ENCODE results near the gene WWP2.
"Not testable (repeated sequence)": the region's sequence is repeated elsewhere in the genome, so short reads cannot be mapped to it uniquely, and the experiment has no call there.

The WWP2 gene

DNA sequence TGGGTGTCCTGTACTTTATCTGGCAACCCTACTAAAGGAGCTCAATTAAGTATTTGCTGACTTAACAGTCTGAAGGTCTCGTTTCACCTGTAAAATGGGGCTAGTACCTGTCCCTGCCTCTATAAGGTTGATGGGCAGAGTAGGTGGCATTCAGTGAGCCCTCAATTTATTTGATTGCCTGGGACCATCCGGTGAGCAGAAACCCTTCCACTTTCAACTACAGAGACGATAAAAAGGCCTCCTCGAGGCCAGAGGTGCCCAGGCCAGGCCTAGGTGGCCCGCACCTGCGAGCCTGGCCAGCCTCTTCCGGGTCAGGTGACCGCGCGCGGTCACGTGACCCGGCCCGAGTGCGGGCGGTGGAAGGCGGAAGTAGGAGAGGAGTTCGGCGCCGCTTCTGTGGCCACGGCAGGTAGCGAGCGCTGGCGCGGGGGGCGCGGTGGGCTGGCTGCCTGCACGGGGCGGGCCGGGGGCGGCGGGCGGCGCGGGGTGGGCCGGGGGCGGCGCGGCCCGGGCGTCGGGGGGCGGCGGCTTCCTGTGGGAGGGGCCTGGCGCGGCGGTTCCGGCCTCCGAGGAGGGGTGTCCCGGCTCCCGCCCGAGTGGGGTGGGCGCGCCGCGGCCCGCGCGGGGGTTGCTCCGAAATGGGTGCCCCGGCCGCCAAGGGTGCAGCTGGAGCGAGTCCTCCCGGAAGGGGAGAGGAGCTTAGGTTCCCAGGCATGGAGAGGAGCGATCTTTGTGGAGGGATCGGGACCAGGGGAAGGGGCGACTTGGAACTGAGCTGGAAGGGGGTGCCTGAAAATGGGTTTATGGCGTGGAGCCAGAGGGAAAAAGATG, at the start of gene WWP2:
TSS of gene WWP2 (plus strand) at position 350 of the 831 bp plus-strand sequence. CDS start 24,679 bp downstream, outside the sequence.
- DNase-seq: peak; percentile 83

DNA sequence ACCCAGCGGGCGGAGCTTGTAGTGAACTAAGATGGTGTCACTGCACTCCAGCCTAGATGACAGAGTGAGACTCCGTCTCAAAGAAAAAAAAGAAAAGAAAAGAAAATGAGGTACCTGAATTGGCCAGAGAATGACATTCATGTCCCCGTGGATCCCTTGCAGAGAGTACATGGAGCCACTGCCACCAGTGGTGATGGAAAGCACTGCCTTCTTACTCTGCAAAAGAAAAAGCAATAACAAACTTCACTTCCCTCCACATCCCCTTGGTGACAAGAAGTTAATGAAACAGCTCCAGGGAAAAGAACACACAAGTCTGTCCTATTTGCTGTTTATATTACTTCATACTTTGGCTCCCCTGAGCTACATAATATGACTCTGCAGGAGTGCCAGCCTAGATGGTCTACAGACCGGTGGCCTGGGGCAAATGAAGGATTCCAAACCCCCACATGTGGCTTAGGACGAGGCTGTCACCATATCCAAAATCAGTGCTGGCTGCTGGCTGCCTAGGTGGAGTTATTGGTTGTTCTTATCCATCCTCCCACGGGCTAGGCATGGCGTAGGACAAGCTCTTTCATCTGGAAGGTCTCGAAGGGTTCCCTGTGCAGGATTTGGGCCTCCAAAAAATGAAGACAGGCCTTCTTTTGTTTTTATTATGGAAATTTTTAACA, 49.1 kb upstream of the WWP2 start:
- DNase-seq: no peak

DNA sequence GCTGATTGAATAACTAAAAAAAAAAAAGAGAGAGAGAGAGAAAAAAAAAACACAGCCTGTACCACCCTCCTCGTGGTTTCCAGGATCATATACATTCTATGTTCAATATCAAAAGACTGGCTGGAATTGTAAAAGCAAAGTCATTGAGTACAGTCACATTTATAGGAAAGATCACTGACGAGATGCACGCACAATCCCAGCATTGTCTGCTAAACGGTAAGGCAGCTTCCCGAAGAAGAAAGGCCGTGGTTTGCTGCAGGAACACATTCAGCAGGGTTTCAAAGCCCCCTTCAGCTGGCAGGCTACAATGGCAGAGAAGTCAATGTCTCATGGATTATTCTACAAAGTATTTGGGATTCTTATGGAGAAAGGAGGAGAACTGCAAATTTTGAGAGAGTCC, 45.1 kb upstream of the WWP2 start:
- DNase-seq: no peak

DNA sequence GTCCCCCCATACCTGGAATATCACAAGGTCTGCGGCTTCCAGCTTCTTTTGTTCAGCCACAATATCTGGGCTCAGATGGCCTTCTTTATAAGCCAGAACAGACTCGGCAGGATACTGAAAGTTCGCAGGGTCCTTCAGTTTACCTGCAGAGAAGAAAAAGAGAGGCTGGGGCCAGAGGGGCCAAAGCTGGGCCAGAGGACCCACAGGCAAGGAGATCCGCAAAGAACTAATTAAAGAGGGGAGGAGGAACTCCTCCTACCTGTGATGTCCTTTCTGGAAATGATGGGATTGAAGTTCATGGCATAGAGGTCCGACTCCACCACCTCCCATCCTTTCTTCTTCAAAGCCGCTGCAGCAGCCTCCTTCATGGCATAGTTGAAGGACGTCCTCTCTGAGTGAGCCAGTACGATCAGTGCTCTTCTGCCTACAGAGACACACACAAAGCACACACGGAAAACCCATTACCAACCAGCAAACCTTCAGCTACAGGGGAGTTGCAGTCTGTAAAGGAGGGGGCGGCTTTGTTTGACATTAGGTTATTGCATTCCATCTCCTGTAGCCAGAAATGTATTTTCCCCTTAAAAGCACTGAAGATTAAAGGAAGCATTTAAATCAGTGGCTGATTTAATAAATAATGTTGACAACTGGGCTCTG, 43.9 kb upstream of the WWP2 start:
- no peak for DNase-seq

DNA sequence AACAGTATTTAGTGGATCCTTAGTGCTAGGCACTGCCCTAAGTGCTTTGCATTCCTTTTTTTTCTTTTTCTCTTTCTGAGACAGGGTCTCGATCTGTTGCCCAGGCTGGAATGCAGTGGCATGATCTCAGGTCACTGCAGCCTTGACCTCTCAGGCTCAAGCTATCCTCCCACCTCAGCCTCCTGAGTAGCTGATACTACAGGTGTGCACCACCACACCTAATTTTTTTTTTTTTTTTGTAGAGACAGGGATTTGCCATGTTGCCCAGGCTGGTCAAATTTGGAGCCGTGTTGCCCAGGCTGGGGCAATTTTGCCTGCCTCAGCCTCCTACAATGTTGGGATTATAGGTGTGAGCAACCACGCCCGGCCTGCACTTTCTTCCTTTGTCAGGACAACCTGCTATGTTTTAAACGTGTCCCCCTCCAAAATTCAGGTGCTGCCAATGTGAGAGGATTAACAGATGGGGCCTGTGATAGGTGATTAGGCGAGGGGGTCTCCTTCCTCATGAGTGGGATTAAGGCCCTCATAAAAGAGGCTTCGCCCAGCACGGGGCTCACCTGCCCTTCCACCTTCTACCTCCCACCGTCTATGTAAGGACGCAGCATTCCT, 41.2 kb upstream of the WWP2 start:
- no peak for DNase-seq

DNA sequence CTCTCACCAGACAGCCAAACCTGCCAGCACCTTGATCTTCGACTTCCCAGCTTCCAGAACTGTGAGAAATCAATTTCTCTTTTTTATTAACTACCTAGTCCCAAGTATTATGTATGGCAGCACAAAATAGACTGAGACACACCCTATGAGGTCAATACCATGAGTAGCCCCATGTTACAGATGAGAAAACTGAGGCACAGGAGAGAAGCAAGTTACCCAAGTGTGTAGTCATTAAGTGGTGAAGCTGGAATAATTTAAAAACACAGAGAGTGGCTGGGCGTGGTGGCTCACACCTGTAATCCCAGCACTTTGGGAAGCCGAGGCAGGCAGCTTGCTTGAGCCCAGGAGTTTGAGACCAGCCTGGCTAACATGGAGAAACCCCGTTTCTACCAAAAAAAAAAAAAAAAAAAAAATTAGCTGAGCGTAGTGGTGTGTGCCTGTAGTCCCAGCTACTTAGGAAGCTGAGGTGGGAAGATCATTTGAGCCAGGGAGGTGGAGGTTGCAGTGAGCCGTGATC, 40.6 kb upstream of the WWP2 start:
- no peak for DNase-seq

DNA sequence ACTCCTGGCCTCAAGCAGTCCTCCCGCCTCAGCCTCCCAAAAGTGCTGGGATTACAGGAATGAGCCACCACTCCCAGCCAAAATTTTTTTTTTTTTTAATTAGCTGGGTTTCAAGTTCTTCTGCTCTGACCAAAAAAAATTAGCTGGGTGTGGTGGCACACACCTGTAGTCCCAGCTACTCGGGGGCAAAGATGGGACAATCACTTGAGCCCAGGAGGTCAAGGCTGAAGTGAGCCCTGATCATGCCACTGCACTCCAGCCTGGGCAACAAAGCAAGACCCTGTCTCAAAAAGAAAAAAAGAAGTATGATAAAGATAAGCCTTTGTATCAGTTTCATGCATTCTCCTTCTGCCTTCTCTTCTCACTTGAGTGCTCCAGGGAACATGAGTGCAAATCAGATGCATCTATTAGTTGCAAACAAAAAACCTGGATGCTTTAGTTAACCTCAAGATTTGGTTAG, 37.7 kb upstream of the WWP2 start:
- no peak for DNase-seq

DNA sequence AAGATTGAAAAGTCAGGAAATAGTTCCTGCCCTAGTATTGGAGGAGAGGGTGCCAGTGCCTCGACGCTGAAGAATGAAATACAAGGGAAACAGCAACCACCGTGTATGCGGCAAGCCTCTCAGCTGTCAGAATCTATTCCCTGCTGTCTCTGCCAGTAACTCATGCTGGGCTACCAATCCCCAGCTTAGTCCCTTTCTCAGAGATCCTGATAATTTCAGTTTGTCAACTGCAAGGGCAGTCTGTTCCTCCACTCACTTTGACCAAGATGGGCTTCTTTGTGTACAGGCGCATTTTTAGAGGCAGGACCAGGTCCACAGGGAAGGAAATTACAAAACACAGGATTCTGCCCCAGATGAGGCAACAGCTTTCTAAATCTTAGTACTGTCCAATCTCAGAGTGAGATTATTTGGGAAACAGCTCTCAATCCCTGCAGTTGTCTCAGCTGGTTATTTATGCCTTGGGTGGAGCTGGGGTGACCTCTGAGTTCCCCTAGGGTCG, 37.1 kb upstream of the WWP2 start:
- no peak for DNase-seq

DNA sequence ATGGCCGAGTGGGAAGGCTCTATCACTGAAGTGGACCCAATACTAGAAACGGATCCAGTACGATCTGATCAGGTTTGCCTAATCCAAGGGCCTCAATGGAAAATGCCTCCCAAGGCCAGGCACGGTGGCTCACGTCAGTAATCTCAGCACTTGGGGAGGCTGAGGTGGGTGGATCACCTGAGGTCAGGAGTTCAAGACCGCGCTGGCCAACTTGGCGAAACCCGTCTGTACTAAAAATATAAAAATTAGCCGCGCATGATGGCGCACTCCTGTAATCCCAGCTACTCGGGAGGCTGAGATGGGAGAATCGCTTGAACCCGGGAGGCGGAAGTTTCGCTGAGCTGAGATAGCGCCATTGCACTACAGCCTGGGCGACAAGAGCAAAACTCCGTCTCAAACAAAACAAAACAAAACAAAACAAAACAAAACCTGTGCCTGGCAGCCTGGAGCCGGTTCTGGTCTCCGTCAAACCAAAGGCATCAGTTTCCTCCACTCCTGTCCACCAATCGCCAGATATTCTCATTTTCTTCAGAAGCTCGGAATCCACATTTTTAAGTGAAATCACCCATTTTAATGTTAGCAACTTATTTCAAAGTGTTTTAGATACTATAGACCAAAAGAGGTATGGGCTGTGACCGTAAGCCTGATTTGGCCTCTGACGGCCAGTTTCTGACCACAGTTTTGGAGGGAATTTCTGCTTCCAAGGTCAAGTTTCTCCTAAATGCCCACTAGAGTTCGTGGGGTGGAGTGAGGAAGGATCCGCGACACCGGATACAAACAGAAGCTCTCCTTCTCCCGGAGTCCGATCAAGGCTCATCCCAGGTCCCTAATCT, 36.4 kb upstream of the WWP2 start:
- no peak for DNase-seq

DNA sequence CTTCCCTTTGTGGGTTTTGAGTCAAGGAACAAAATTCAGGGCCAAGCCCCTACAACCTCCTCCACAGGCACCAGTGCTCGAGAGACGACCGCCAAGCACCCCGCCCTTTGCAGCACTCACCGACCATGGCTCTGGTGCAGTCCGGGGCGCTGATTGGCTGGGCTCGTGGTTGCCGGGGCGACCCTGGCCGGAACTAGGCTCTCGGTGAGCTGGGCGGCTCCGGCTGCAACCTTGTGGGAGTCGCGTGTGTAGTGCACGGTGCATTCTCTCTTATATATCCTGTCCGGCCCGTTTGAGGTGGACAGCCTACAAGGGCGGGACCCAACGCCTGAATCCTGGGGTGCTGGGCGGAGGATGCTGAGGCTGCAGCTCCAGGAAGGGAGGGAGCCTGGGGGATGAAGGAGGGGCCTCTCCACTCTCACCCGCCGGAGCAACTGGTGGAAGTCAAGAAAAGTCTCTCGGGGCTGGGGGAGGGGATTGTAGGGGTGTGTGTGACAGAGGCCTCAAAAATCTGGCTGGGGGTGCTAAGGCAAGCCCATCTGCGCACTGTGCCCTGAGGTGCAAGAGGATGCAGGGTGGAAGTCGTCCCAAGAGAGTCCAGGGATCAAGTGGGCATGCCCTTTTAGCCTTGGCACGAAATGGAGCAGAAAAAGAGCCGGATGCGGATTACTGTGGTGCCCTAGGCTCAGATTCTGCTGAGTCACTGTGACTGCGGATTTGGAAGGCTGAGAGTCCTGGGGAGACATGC, 35.6 kb upstream of the WWP2 start, which contains the start of gene NQO1:
TSS of gene NQO1 (minus strand) at position 248 of the 748 bp plus-strand sequence. CDS start at position 127, 121 bp downstream.
- peak; percentile 80 for DNase-seq

DNA sequence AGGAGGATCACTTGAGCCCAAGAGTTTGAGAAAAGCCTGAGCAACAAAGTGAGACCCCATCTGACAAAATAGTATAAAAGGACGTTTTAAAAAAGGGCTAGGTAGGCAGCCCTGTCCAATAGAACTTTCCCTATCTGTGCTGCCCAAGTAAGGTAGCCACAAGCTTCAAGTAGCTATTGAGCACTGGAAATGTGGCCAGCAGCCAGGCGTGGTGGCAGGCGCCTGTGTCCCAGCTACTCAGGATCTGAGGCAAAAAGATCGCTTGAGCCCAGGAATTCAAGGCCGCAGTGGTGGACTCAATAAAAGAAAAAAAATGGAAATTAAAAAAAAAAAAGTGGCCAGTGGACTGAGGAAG, 34.2 kb upstream of the WWP2 start:
- no peak for DNase-seq

DNA sequence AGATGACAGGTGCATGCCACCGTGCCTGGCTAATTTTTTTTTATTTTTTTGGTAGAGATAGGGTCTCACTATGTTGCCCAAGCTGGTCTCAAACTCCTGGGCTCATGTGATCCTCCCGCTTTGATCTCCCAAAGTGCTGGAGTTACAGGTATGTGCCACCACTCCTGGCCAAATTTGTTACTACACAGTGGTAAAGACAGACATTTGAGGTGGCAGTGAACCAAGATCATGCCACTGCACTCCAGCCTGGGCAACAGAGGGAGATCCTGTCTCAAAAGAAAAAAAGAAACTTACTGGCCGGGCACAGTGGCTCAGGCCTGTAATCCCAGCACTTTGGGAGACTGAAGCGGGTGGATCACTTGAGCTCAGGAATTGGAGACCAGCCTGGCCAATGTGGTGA, 33.1 kb upstream of the WWP2 start:
- DNase-seq: not testable (repeated sequence)

DNA sequence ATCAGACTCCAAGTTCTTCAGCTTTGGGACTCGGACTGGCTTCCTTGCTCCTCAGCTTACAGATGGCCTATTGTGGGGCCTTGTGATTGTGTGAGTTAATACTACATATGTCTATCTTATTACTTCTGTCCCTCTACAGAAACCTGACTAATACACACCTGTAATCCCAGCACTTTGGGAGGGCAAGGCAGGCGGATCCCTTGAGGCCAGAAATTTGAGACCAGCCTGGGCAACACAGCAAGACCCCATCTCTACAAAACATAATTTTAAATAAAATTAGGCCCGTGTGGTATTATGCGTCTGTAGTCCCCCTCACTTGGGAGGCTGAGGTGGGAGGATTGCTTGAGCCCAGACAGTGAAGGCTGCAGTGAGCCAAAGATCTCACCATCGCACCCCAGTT, 30.9 kb upstream of the WWP2 start:
- not testable (repeated sequence) for DNase-seq

DNA sequence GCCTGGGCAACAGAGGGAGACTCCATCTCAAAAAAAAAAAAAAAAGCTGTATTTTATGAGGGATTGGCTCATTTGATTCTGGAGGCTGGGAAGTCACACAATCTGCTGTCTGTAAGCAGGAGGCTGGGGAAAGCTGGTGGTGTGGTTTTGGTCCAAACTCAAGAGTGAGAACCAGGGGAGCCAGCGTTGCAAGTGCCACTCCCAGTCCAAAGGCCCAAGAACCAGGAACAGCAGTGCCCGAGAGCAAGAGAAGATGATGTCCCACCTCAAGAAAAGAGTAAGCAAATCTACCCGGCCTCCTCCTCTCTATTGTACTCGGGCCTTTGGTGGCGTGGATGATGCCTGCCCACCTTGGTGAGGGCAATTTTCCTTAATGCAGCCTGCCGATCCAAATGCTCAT, 30.0 kb upstream of the WWP2 start:
- no peak for DNase-seq

DNA sequence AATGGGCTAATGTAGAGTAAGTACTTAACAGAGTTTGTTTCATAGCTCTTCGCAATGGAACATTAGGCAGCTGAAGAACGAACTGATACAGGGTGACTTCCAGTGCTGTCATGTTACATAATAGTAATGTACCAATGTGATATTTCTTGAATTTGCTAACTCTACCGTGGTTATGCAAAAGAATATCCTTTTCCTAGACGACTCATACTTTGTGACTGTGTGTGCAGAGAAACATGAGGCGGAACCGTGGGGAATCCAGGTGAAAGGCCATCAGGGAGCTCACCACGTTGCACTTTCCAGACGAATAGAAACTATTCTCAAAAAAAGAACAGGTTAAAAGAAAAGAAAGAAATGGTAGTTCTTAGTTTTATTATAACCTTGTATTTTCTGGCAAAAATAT, 20.6 kb upstream of the WWP2 start:
- DNase-seq: no peak

DNA sequence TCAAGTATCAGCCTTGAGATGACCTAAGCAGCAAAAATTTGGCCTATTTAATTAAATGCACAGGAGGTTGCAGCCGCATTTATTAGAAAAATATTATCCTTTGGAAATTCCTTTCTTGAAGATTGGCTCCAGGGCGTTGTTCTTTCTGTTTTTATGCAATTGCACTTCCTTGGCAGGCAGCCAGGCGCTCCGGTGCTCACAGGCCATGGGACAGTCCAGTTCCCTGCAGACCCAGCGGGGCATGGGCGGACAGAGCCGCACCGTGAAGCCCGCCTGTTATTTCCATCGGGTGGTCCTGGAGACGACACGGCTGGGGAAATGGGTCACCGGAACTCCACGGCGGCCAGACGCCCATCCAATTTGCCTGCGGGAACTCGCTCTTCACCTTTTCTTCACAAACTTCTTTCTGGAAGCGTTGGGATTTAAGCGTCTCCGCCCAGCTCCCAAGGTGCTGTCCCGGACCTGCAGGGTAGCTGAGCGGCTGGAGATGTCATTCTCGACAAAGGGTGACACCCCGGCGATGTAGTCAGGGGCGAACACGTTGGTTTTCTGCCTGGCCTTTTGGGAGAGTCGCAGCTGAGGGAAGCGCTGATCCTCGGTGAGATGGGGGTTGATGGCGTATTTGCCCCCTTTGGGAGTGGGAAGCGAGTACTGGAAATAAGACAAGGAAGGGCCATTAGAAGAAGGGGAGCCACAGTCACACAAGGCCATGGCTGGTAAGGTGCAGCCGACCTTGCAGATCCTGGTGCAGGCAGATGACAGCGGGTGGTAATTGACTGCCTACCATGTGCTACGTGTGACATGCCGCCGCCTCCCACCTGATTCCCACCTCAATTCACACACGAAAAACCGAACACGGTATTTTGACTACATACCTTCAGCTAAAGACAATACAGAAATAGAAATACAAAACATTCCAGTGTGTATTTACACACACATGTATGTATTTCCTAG, 19.9 kb upstream of the WWP2 start:
- DNase-seq: no peak

DNA sequence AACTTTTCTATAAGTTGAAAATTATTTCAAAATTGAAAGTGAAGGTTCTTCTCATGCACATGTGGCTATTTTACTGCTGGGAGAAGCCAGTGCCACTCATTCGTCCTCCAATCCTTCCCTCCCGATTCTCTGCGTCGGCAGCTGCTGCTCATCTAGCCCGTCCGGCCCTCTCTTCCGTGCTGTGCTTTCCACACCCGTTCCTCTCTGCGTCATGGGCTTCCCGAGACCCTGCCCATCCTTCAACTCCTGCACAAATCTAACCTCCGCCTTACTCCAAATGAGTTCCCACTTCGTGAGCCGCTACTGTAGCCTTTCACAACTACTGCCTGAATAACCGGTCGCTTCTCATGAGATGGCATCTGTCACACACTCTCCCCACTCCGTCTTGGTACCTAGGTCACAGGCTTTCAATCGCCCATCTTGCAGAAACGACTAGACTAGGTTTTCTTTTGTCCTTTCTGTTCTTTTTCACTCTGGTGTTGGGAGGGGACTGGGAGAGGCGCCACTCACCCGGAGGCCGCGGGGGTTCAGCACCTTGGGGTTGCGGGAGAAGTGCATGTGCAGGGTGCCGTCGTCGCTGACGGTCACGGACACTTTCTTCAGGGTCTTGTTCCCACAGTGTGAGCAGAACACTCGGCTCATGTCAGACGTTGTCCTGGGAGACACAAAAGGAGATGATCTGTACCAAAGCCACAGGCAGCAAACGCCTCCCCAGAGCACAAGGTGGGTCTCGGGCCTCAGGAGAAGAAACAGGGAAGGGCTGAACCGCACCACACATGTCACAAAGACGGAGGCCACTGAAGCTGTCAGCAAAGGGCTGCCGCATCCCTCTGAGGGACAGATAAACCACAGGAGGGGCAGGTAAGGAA, 17.5 kb upstream of the WWP2 start:
- no peak for DNase-seq

DNA sequence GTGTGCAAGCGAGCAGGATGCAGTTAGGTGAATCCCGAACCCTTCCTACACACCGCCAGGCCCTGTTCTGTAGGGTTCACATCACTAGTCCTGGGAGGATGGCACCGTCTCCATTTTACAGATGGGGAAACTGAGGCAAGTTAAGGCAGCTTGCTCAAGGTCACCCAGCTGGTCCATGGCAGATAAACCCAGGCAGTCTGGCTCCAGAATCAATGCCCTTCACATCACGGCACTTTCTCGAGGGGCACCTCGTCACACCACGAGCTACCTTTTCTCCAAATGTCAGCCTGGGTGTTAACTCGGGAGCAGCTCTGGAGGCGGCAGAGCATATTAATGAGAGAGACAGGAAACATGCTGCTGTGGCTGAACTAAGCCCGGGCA, 16.9 kb upstream of the WWP2 start:
- no peak for DNase-seq

DNA sequence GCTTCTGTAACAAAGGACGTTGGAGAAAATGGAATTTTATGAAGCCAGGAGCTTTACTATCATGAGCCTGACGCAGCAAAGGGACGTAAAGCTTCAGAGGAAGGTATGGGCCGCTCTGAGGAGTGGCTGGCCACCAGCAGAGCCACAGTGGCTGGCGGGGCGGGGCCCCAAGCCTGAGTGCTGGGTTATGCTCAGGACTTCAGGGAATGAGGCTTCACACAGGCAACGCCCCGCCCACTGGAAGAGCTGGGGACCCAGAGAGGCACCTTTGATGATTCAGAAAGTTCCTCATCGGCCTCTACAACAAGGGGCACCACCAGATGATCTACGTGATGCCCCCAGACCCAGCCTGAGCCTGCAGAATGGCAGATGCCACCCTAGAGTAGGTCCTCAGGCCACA, 16.2 kb upstream of the WWP2 start:
- no peak for DNase-seq

Data from activated T-cell treated with anti-CD3 and anti-CD28 coated beads, Interleukin-2, amount 50 U/mL, for 1 hour (primary cell).